Measurements from ENCODE around the gene ITFG2. TPM values are rescaled to one million over a fixed set of nuclear protein-coding genes. Genes with fewer than 3 reads are reported as not detected.
"Not testable (repeated sequence)": the region's sequence is repeated elsewhere in the genome, so short reads cannot be mapped to it uniquely, and the experiment has no call there.

ITFG2 gene
- total and polyA plus RNA-seq, 9 donors = 25.4 to 66.0 (median 41.1) TPM

- no peaks in the 10 kb centered on the region for H3K27me3 ChIP-seq
- WGBS, 3 donors = 82 to 84% (median 82%) methylated on average over 7 of the region's 7 CpGs
- no peak overlapping the region for H3K4me3 ChIP-seq
- no peak for DNase-seq
- TF ChIP-seq EP300 (IDR thresholded peaks at IDR 0.05) = no peak
- TF ChIP-seq CTCF (IDR thresholded peaks at IDR 0.05) = no peak
- TF ChIP-seq POLR2A (IDR thresholded peaks at IDR 0.05) = no peak
- no peak overlapping the region for H3K27ac ChIP-seq
- H3K36me3 ChIP-seq = no peaks in the 10 kb centered on the region
- H3K9me3 ChIP-seq = no peaks in the 10 kb centered on the region
- intact Hi-C loops (cut with DNase I) = no loop called here
- peaks cover 3% of the 10 kb centered on the region for H3K4me1 ChIP-seq (ENCODE audit: insufficient read depth)
These were observed 50.4 kb downstream of the ITFG2 start for GRCh38 chr12:2862876-2863275.

- H3K27ac ChIP-seq; H3K9me3 ChIP-seq; H3K36me3 ChIP-seq; intact Hi-C loops (cut with DNase I); DNase-seq; H3K4me1 ChIP-seq (ENCODE audit: insufficient read depth); H3K4me3 ChIP-seq; H3K27me3 ChIP-seq: not testable (repeated sequence)
- WGBS, 3 donors = 95 to 98% (median 95%) methylated on average over 7 of the region's 7 CpGs
These were observed 50.9 kb downstream of the ITFG2 start for GRCh38 chr12:2863402-2863801.

GRCh38 chr12:2864198-2864597 is 51.7 kb downstream of the ITFG2 start:
- Histone ChIP-seq H3K9me3 (no peaks in the 10 kb centered on the region), H3K4me3 (no peak overlapping the region), H3K36me3 (no peaks in the 10 kb centered on the region), H3K4me1 (ENCODE audit: insufficient read depth) (no peaks in the 10 kb centered on the region), H3K27ac (no peak overlapping the region), H3K27me3 (no peaks in the 10 kb centered on the region)
- 96 to 98% (median 98%) methylated on average over 9 of the region's 9 CpGs for WGBS, 3 donors
- intact Hi-C loops (cut with DNase I) = no loop called here
- TF ChIP-seq POLR2A (IDR thresholded peaks at IDR 0.05) (no peak), CTCF (IDR thresholded peaks at IDR 0.05) (no peak), EP300 (IDR thresholded peaks at IDR 0.05) (no peak)
- DNase-seq = no peak

GRCh38 chr12:2868986-2869632 is 56.6 kb downstream of the ITFG2 start:
- intact Hi-C loops (cut with DNase I); H3K27me3 ChIP-seq; H3K36me3 ChIP-seq; H3K27ac ChIP-seq; DNase-seq; H3K9me3 ChIP-seq; H3K4me3 ChIP-seq; H3K4me1 ChIP-seq (ENCODE audit: insufficient read depth): not testable (repeated sequence)
- 87 to 90% (median 90%) methylated on average over 9 of the region's 9 CpGs for WGBS, 3 donors

Other genes starting within 250 kb of the ITFG2 start
- gene FKBP4, start 17.7 kb upstream of the ITFG2 start, total RNA-seq = 100 to 1,000 TPM in 1 of 7 donors, 10 to 100 TPM in 6; 26.7 to 109 (median 57.5) TPM
- gene FKBP4, start 17.7 kb upstream of the ITFG2 start, polyA plus RNA-seq = 10 to 100 TPM; 25.1 to 96.1 TPM
- 10 to 100 TPM in 3 of 7 donors, 1 to 10 TPM in 3, under 1 TPM in 1; 0.83 to 15.1 (median 6.3) TPM for gene NRIP2, start 22.4 kb downstream of the ITFG2 start, total RNA-seq
- gene NRIP2, start 22.4 kb downstream of the ITFG2 start, polyA plus RNA-seq = 10 to 100 TPM in 1 of 2 donors, 1 to 10 TPM in 1; 4.9 to 10.3 TPM
- gene TEX52, start 44.4 kb downstream of the ITFG2 start, total RNA-seq = not detected
- gene TEX52, start 44.4 kb downstream of the ITFG2 start, polyA plus RNA-seq = not detected
- 1 to 10 TPM in 1 of 7 donors, under 1 TPM in 4, not detected in 2; 0.22 to 2.5 (median 0.36) TPM for gene FOXM1, start 64.5 kb downstream of the ITFG2 start, total RNA-seq
- gene FOXM1, start 64.5 kb downstream of the ITFG2 start, polyA plus RNA-seq = 1 to 10 TPM in 1 of 2 donors, under 1 TPM in 1; 0.62 to 3.0 TPM
- gene RHNO1, start 64.6 kb downstream of the ITFG2 start, total RNA-seq = 10 to 100 TPM; 10.1 to 21.9 (median 18.7) TPM
- 10 to 100 TPM; 17.3 to 26.1 TPM for gene RHNO1, start 64.6 kb downstream of the ITFG2 start, polyA plus RNA-seq
- 10 to 100 TPM; 27.3 to 45.6 (median 42.1) TPM for gene TULP3, start 78.2 kb downstream of the ITFG2 start, total RNA-seq
- gene TULP3, start 78.2 kb downstream of the ITFG2 start, polyA plus RNA-seq = 10 to 100 TPM; 32.4 to 58.6 TPM
- 10 to 100 TPM in 2 of 7 donors, 1 to 10 TPM in 5; 3.6 to 19.9 (median 5.9) TPM for gene TEAD4, start 146.7 kb downstream of the ITFG2 start, total RNA-seq
- gene TEAD4, start 146.7 kb downstream of the ITFG2 start, polyA plus RNA-seq = 1 to 10 TPM; 6.7 to 7.2 TPM

All from ovary (tissue), 9 donors.